Endometrium (tissue), 2 donors: ENCODE results near the gene WDR33.
"Not testable (repeated sequence)": the region's sequence is repeated elsewhere in the genome, so short reads cannot be mapped to it uniquely, and the experiment has no call there.

Source experiments
- FAIRE-seq: peaks from 2 replicates; lab custom pipeline; 2012; peaks lifted over from hg19 to GRCh38; lab: Jason Lieb, UNC
- donor health status: control.
- donor health status: control.

The WDR33 gene

GRCh38 chr2:127810156-127810618, 784 bp downstream of the WDR33 start:
- FAIRE-seq: no peak

- no peak for FAIRE-seq
These were observed 3.2 kb downstream of the WDR33 start for GRCh38 chr2:127807678-127808353.

- FAIRE-seq: not testable (repeated sequence)
These were observed 4.1 kb downstream of the WDR33 start for GRCh38 chr2:127806860-127807259.

GRCh38 chr2:127805491-127805890, 5.5 kb downstream of the WDR33 start:
- FAIRE-seq: no peak

GRCh38 chr2:127799926-127800325, 11.0 kb downstream of the WDR33 start:
- FAIRE-seq: no peak

- no peak for FAIRE-seq
These were observed 14.6 kb downstream of the WDR33 start for GRCh38 chr2:127796389-127796788.

- FAIRE-seq: not testable (repeated sequence)
These were observed 16.1 kb downstream of the WDR33 start for GRCh38 chr2:127794901-127795300.

- no peak for FAIRE-seq
These were observed 18.2 kb downstream of the WDR33 start for GRCh38 chr2:127792805-127793204.

GRCh38 chr2:127790694-127791529, 20.1 kb downstream of the WDR33 start:
- FAIRE-seq: no peak

- no peak for FAIRE-seq
These were observed 24.7 kb downstream of the WDR33 start for GRCh38 chr2:127786048-127786809.

- FAIRE-seq: no peak
These were observed 25.9 kb downstream of the WDR33 start for GRCh38 chr2:127784965-127785518.

- no peak for FAIRE-seq
These were observed 27.9 kb downstream of the WDR33 start for GRCh38 chr2:127783101-127783500.

GRCh38 chr2:127778850-127779249, 32.1 kb downstream of the WDR33 start:
- FAIRE-seq: no peak

GRCh38 chr2:127778447-127778846, 32.5 kb downstream of the WDR33 start:
- no peak for FAIRE-seq

GRCh38 chr2:127776122-127776780, 34.7 kb downstream of the WDR33 start:
- no peak for FAIRE-seq

GRCh38 chr2:127771756-127772155, 39.2 kb downstream of the WDR33 start:
- no peak for FAIRE-seq

GRCh38 chr2:127770973-127771735, 39.8 kb downstream of the WDR33 start:
- FAIRE-seq: no peak

GRCh38 chr2:127770534-127770933, 40.4 kb downstream of the WDR33 start:
- not testable (repeated sequence) for FAIRE-seq

- no peak for FAIRE-seq
These were observed 41.4 kb downstream of the WDR33 start for GRCh38 chr2:127769587-127769986.

- no peak for FAIRE-seq
These were observed 42.0 kb downstream of the WDR33 start for GRCh38 chr2:127768775-127769479.
